GM23338 (cell line): ENCODE results near the gene WASF2.
A peak's percentile ranks its signal among the peaks of the same experiment; 100 is the strongest.

Experiments
- CREB1 ChIP-seq: fragments of 250-450 bp; sonication (Bioruptor Pico); IDR thresholded peaks from 2 replicates; pipeline ENCODE4 v1.5.0; 2020; ENCODE audit warnings: low read depth, mild to moderate bottlenecking, moderate library complexity
- CTCF ChIP-seq, 2 experiments: fragments of 200-600 bp in 1 of 2; sonication (generic) in 1 of 2; conservative IDR thresholded peaks; 2 replicates each; pipeline versions ENCODE4 v1.5.1 to v1.6.1; 2016 to 2017; ENCODE audit warnings: antibody characterized with exemption in 2 of 2, low read depth in 2 of 2, mild to moderate bottlenecking in 2 of 2, moderate library complexity in 1 of 2
- EZH2 ChIP-seq: fragments of 200-600 bp; sonication (generic); IDR thresholded peaks from one replicate; pipeline ENCODE4 v1.8.0; 2017; ENCODE audit warnings: antibody characterized with exemption, mild to moderate bottlenecking, low read depth; ENCODE audit not compliant: unreplicated experiment
- EZH2phosphoT487 ChIP-seq: fragments of 200-600 bp; sonication (generic); IDR thresholded peaks from one replicate; pipeline ENCODE4 v1.8.1; 2018; ENCODE audit warnings: antibody characterized with exemption; ENCODE audit not compliant: unreplicated experiment
- JUNB ChIP-seq: IDR thresholded peaks from one replicate; pipeline ENCODE4 v1.6.1; 2016; ENCODE audit warnings: antibody characterized with exemption; ENCODE audit not compliant: unreplicated experiment
- POLR2AphosphoS5 ChIP-seq: IDR thresholded peaks from 2 replicates; pipeline ENCODE4 v1.6.1; 2016; ENCODE audit warnings: antibody characterized with exemption, low read depth
- TF ChIP-seq, protein P1 (sequence below): IDR thresholded peaks from one replicate; pipeline ENCODE4 v1.6.1; 2018; ENCODE audit warnings: antibody characterized with exemption; ENCODE audit not compliant: unreplicated experiment

DNA sequence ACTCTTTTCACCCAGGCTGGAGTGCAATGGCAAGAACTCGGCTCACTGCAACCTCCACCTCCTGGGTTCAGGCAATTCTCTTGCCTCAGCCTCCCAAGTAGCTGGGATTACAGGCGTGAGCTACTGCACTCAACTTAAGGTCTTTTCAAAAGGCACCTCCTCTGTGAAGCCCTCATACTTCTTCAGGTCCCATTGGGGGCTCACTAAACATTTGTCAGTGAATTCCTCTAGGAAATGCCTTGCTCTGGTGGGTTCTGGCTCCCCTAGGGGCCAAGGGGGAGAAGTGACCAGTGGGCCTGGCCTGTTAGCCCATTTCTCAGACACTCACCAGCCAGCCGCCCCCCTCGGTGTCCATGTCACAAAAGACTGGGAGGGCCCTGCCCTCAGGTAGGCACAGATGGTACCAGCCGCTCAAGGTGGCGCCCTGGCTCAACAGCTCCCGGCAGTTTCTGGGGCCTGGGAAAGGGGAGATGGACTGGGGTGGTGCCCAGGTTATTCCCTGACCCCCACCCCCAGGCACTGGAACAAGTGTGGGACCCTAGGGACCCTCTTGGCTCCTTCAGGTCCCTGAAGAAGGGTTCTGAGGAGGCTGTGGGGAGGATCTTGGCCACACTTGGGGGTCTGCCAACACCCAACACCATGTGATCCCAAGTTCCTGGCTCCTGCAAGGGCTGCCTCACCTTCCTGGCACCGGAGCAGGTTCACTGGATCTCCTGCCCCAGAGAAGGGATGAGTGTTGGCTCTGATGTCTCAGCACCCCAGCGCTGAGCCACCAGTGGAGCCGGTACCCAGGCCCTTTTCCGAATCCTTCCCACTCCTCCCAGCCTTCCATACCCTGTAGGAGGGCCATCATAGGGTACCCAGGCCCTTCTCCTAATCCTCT, 116.9 kb downstream of the WASF2 start:
- peak; percentile 60 to 65 for TF ChIP-seq CTCF (conservative IDR thresholded peaks at IDR 0.05; ENCODE audit: low read depth in 2 of 2)
- TF ChIP-seq CREB1: no peak
- TF ChIP-seq, protein P1, sequence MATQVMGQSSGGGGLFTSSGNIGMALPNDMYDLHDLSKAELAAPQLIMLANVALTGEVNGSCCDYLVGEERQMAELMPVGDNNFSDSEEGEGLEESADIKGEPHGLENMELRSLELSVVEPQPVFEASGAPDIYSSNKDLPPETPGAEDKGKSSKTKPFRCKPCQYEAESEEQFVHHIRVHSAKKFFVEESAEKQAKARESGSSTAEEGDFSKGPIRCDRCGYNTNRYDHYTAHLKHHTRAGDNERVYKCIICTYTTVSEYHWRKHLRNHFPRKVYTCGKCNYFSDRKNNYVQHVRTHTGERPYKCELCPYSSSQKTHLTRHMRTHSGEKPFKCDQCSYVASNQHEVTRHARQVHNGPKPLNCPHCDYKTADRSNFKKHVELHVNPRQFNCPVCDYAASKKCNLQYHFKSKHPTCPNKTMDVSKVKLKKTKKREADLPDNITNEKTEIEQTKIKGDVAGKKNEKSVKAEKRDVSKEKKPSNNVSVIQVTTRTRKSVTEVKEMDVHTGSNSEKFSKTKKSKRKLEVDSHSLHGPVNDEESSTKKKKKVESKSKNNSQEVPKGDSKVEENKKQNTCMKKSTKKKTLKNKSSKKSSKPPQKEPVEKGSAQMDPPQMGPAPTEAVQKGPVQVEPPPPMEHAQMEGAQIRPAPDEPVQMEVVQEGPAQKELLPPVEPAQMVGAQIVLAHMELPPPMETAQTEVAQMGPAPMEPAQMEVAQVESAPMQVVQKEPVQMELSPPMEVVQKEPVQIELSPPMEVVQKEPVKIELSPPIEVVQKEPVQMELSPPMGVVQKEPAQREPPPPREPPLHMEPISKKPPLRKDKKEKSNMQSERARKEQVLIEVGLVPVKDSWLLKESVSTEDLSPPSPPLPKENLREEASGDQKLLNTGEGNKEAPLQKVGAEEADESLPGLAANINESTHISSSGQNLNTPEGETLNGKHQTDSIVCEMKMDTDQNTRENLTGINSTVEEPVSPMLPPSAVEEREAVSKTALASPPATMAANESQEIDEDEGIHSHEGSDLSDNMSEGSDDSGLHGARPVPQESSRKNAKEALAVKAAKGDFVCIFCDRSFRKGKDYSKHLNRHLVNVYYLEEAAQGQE: no peak
- no peak for TF ChIP-seq EZH2phosphoT487
- no peak for TF ChIP-seq EZH2
- no peak for TF ChIP-seq JUNB
- TF ChIP-seq POLR2AphosphoS5: no peak
